SHP77 treated with DMSO at 0.1 percent for 48 hours (cell line): ENCODE data around the gene EEF2K.
"Not testable (repeated sequence)": the region's sequence is repeated elsewhere in the genome, so short reads cannot be mapped to it uniquely, and the experiment has no call there.

Experiments
- DNase-seq: peaks from one replicate; lab custom pipeline; 2025; lab: John Stamatoyannopoulos, UW

Gene EEF2K

DNA sequence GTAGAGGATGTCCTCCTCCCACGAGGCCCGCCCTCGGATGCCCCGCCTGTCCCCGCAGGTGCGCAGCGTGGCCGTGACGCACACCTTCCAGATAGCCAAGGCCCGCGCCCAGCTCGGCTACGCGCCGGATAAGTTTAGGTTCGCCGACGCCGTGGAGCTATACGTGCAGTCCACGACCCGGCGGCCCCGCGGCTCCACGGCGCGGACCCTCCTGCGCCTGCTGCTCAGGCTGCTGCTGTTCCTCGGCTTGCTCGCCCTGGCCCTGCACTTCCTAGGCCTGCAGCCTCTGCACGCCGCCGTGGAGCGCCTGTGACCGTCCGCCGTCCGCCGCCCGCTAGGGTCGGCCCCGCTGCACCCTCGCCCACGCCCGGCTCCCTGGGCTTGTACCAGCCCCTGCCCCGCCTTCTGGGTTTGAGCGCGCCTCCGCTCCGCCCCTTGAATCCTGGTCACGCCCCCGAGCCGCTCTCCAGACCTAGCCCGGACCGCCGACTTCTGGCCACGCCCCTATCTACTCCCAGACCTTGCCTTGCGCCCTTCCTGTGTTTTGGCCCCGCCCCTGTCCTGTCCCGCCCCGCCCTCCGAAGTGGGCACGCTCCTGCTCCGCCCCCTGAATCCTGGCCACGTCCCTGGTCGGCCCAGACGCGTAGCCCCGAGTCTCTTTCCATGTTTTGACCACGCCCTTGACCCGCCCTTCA lies 15.8 kb upstream of the EEF2K start:
- peak; percentile 95 for DNase-seq

DNA sequence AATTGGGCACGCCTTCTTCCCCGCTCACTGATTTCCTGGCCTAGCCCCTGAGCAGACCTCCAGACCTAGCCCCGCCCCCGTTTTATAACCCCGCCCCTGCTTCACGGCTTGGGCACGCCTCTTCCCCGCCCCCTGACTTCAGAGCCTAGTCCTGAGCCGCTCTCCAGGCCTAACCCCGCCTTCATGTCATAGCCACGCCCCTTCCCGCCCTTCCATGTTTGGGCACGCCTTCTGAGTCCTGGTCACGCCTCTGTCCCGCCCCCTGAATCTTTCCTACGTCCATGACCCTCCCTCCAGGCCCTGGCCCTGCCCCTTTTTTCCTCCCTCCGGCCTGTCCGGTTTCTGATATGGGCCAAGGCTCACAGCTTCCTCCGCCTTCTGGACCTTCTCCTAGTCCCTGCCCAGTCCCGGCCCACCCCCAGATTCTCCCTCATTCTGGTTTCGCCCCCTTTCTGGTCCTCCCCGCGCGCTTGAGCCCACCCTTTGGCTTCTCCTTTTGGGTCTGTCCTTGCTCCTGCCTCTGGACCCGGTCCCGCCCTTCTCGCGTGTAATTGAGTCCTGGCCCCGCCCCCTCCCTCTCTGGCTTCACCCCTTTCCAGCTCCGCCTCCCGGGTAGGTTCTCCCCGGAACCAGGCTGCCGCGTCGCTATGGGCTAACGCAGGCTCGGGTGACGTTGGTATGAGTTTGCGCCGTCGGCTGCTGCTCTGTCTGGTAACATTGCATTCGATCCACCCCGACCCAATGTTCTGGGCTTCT lies 15.1 kb upstream of the EEF2K start:
- DNase-seq, result peak; percentile 95

DNA sequence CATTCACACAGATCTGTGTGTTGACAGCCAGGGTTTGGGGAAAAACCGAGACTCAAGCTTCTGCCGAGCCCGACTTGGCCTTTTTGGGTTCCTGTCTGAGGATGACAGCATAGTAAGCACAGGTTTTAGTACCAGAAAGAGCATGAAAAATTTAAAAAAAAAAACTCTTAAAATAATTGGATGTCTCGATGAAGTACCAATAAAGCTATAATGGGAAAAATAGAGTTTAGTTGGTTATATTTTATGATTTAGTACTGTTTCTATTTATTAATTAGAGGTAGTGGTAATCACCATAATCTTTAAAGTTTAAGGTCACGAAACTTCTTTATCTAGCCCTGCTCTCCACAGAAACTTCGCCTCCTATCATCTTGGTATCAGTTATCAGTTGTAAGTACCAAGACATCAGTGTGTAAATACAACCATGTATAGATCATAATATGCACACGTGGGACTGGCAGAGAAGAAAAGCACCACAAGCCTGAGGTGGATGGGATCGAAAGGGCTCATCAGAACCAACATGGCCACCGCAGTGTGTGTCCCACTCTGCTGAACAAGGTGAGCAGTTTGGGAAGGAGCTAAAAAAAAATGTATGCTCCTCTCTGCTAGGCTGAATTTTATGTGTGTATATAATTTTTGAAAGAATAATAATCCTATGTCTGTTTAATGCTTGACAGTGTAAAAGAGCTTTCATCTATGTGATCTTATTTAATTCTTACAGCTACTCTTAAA lies 14.4 kb upstream of the EEF2K start:
- DNase-seq, result no peak

DNA sequence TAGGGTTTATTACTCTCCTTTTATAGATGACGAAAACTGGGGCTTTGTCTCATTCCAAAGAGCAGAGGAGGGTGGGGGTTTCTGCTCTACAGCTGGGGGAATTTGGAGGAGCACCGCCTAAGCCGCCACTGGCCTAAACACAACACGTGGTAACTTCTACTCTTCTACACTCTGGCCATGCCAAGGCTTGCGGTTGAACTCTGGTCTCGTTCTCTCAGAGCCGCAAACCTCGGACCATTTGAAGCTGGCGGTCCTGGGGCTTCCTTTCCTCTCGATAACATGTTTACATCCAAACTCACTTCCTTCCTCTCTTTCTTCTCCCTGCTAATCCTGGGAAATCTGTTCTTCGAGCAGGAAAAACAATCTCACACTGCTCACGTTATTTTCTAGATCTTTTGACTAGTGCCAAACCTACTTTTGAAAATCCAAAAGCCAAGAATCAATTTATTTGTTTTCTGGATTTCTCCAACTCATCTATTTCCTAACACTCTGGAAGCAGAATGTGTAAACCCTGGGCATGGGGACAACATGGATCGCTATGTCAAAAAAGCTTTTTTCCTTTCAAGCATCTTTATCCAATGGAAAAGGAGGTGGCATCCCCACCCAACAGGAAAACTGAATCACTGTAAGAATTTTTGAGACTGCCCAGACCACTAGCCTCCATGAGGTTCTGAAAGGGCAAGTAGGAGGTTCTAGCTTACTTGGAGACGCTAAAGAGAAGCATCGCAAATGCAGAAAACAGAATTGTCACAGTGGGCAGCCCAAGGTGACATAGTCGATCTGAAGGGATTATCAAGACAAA lies 13.6 kb upstream of the EEF2K start:
- peak; percentile 72 for DNase-seq

DNA sequence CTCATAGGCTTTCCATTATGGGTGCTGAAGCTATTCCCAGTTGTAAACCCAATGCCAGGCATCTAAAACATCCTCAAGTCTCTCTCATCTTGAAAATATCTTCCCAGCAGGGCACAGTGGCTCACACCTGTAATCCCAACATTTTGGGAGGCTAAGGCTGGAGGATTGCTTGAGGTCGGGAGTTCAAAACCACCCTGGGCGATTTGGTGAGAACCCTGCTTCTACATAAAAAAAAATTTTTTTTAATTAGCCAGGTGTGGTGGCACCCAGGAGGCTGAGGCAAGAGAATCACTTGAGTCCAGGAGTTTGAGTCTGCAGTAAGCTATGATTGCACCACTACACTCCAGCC lies 13.0 kb upstream of the EEF2K start:
- no peak for DNase-seq

DNA sequence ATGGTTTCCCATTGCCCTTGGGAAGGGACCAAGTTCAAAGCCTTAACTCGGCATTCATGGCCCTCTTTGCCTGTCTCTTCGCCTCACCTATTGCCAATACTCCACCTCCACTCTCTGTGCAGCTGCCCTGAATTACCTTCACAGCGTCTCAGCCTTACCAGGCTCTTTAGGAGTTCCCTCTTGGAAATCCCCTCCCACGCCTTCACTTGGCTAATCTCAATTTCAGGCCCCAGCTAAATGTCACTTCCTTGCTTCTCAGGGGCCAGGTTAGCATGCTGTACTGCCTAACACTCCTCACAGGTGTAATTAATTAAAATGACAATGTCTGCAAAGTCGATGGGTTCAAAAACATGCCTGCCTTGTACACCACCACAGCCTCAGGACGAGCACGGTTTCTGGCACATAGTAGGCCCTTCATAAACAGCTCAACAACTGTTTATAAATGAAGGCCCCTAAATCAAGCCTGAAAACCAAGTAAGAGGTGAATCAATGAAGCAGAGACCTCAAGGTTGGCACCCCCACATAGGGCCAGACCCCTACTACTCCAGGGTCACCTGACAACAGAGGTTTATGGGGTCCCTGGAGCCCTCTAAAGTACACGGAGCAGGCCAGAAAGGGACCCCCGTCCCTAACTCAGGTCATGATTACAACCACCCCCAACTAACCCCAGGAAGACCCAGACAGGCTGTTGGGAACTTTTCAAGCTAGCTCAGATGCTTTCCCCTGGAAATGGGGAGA lies 11.2 kb upstream of the EEF2K start:
- DNase-seq, result no peak

DNA sequence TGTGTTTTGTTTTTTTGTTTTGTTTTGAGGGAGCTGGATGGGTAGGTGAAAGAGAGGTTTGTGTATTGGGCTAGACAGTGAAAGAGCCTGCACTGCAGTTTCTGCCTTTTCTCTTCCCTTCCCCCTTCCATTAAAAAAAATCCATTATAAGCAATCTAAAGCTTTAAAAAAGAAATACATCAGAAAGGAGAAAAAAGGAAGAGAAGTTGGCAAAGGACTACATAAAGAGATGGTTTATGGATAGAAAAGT lies 10.7 kb upstream of the EEF2K start:
- no peak for DNase-seq

DNA sequence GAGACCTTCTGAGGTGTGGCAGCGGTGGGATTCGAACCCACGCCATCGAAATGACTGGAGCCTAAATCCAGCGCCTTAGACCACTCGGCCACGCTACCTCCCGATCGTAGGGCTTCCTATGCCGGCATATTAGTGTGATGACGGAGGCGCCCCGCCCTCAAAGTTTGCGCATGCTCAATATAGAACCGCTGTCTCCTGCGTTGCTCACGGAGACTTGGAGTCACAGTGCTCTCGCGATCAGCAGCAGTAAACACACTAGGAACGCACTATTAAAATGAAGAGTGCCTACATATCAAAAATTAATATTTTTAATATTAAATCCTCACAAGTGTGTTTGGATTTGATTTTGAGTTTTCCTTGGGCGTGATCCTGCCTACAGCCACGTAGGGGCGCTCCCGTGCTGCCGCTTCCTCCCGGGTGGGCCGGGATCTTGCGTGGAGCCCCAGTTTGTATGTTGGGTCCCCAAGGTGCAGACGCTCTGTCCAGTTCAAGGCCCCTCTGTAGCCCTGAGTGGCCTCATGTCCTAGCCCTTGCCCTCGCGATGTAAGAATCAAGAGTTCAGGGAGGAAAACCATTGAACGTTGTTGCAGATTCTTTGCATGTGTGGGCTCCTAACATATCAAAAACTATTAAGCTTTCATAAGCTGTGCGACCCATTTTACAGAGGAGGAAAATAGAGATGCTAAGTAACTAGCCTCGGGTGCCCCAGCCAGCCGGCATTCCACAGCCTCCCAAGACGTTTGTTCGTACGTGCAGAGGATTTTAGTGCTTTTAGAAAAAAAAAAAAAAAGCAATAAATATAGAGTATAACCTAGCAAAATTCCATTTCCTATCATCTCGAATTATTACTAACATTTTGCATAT lies 10.2 kb upstream of the EEF2K start:
- DNase-seq, result peak; percentile 81

DNA sequence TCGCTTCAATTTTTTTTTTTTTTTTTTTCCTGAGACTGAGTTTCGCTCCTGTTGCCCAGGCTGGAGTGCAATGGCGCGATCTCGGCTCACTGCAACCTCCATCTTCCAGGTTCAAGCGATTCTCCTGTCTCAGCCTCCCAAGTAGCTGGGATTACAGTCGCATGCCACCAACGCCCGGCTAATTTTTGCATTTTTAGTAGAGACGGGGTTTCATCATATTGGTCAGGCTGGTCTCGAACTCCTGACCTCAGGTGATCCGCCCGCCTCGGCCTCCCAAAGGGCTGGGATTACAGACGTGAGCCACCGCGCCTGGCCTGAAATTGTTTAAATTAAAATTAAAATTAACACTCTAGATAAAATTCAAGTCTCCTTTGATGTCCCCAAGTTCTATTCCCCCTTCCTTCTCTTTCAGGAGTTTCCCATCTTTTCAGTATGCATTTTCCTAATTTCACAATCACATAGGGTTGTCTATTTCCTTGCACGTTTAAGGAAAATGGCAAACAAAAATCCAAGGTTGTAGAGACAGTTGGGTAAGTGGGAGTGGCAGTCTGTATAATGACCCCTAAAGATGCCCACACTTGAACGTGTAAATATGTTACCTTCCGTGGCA lies 9.4 kb upstream of the EEF2K start:
- not testable (repeated sequence) for DNase-seq

DNA sequence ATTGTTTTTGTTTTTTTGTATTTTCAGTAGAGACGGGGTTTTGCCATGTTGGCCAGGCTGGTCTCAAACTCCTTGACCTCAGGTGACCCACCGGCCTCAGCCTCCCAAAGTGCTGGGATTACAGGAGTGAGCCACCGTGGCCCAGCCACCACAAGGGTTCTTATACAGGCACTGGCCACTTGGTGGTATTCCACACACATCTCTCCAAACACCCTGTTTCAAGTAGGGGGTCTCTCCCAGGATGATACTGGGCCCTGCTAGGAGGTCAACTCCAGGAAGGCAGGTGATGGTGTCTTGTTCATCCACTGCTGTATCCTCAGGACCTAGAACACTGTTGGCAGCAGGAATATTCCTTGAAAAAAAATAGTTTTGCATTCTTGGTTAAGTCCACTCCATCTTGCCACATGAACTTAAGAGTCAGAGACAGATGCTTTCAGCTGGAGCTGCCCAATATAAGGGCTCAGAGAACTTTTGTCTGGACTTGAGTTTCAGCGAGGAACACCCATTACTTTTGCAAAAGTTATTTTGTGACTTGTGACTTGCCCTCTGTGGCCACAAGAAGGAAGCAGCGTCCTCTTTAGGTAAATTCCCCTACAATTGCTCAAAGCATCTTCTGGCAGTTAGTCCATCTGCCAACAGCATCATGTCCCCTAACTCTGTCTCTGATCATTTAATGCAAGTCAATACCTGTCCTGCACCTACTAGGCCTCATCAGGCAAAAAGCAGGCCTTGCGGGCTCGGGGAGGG lies 7.4 kb upstream of the EEF2K start:
- DNase-seq, result no peak

DNA sequence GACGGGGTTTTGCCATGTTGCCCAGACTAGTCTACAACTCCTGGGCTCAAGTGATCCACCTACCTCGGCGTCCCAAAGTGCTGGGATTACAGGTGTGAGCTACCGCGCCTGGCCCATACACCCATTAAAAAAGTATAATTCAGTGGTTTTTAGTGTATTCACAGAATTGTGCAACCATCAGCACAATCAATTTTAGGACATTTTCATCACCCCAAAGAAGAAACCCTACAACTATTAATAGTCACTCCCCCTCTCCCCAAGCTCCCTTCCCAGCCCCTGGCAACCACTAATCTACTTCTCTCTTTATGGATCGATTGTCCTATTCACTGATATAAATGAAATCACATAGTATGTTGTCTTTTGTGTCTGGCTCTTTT lies 3.8 kb upstream of the EEF2K start:
- no peak for DNase-seq

DNA sequence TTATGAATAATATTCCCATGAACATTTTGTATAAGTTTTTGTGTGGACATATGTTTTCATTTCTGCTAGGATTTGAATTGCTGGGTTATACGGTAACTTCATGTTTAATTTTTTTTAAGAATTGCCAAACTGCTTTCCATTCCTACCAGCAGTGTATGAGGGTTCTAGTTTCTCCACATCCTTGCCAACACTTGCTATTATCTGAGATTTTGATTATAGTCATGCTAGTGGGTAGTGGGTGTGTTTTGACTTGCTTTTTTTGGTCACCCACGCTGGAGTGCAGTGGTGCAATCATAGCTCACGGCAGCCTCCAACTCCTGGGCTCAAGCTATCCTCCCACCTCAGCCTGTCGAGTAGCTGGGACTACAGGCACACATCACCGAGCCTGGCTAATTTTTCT lies 3.0 kb upstream of the EEF2K start:
- no peak for DNase-seq

DNA sequence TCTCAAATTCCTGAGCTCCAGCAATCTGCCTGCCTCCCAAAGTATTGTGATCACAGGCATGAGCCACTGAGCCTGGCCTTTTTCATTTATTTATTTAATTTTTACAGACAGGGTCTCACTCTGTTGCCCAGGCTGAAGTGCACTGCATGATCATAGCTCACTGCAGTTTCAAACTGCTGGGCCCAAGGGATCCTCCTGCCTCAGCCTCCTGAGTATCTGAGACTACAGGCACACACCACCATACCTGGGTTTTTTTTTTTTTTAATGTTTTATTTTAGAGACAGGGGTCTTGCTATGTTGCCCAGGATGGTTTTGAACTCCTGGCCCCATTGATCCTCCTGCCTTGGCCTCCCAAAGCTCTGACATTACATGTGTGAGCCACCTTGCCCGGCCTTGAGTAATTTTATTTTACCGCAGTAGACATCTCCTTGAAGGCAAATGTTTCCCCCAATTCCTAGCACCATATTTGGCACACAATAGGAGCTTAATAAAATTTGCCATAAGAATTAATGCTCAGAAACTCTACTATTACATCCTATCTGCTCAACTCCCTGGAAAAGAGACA lies 1.9 kb upstream of the EEF2K start:
- no peak for DNase-seq

DNA sequence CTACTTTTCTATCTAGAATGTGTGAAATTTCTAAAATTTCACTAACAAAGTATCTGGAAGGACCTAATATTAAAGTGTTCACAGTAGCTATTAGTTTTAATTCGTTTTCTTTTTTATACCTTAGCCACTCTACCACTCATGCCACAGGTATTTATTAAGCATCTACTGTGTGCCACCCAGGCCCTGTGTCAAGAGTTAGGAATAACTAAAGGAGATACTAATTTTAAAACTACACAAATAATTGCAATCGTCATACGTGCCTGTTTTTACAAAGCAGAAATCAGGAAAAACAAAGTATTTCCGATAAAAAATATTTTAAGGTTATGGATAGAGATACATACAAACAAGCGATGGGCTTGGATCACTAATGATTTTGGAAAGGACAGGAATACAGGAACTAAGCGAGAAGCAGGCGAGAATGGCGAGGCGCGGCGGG lies 483 bp upstream of the EEF2K start:
- no peak for DNase-seq

DNA sequence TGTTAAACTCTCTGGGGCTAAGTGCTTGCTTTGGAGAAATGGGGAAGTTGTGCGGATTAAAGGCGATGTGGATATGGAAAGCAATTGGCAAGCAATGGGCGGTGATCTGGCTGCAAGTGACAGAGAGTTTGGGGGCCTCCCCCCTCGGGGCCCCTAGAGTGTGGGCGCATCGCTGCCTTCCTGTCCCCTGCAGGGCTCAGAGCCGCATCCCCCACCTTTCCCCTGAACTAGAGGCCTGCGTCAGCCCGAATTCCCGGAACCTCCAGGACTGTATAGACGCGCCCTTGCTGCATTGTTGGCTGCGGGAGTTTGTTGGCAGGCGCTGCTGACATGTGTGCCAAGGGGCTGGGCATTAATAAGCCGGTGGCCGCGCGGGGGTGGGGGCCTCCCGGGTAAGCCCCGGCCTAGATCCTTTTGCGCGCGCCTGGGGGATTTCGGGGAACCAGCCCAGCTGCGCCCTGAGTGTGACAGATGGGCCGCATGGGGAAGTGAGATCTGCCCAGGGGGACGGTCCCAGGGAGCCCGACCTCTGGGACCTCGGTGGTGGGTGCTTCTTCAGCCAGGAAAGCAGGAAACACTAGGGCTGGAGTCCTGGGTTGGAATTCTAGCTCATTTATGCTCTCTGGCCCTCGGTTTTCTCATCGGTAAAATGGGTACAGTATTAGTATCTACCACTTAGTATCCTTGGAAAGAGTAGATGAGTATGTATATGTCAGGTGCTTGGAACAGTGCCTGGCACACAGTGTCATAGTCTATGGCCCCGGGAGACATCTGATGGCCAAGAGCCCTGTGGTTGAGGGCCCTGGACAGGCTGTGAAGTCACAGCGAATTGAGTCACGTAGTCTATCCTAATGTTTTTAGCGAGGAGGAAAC lies 1.0 kb downstream of the EEF2K start:
- peak; percentile 30 for DNase-seq

DNA sequence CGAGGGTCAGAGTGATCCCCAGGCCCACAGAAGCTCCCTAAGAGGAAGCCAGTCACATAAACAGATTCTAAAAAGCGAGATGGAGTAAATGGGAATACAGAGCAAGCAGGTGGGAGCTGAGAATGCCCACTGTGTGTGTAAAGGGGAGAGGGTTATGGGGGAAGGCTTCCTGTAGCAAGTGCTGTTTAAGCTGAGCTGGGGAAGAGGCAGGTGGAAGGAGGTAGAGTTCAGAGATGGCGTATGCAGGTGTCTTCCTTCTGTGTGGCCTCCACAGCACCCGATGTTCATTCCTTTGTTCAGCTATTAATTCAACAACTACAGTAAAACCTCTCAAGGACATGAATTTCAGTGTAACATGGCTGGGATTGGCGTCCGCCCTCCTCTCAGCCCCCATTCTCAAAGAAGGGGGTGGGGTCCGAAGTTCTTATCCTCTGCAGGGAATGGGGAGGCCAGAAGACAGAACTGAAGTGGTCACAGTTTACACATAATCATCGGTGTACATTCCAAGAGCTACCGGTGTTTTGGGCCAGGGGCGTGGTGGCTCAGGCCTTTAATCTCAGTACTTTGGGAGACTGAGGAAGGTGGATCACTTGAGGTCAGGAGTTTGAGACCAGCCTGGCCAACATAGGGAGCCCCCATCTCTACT lies 1.8 kb downstream of the EEF2K start:
- DNase-seq, result no peak

DNA sequence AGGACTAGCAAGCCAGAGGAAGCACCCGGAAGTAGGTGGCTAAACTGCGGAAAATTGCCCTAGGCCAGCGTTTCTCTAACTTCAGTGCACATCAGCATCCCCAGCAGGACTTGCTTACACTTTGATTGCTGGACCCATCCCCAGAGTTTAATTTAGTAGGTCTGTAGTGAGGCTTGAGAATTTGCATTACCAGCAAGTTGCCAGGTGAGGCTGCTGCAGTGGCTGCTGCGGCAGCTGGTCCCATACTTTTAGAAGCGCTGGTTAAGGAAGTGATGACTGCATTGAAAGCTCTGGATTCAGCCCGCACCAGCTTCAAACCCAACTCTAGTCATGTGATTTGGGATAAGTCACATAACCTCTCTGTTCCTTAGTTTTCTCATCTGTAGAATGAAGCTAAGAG lies 4.2 kb downstream of the EEF2K start:
- DNase-seq, result no peak

DNA sequence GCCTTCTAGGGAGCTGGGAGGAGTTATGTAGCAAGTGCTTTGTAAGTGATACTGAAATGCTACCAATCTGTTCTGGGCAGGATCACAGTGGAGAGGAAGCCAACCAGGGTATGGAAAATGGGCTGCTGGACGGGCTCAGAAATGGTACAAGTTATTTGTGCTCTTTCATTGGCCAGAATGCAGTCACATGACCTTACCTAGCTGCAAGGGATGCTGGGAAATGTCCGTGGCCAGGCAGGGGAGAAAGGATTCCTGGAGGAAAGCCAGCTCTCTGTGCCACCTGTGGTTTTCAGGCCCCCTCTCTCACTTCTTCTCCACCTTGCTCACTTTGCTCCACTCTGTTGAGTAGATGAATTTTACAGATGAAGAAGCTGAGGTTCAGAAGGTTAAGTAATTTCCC lies 4.8 kb downstream of the EEF2K start:
- DNase-seq, result no peak
